DOHH2 (cell line): ENCODE data around the gene FOXP3.

ENCODE experiments used
- EZH2phosphoT487 ChIP-seq: fragments of 200-600 bp; sonication (generic); IDR thresholded peaks from 2 replicates; pipeline ENCODE4 v1.6.1; 2017; ENCODE audit warnings: borderline replicate concordance, mild to moderate bottlenecking, antibody characterized with exemption, low read length, moderate library complexity, mixed read lengths
- TF ChIP-seq, protein P1 (sequence below): fragments of 200-600 bp; sonication (generic); IDR thresholded peaks from one replicate; pipeline ENCODE4 v1.5.1; 2014; ENCODE audit warnings: antibody characterized with exemption, mild to moderate bottlenecking, low read depth, low read length; ENCODE audit not compliant: poor library complexity, severe bottlenecking

DNA sequence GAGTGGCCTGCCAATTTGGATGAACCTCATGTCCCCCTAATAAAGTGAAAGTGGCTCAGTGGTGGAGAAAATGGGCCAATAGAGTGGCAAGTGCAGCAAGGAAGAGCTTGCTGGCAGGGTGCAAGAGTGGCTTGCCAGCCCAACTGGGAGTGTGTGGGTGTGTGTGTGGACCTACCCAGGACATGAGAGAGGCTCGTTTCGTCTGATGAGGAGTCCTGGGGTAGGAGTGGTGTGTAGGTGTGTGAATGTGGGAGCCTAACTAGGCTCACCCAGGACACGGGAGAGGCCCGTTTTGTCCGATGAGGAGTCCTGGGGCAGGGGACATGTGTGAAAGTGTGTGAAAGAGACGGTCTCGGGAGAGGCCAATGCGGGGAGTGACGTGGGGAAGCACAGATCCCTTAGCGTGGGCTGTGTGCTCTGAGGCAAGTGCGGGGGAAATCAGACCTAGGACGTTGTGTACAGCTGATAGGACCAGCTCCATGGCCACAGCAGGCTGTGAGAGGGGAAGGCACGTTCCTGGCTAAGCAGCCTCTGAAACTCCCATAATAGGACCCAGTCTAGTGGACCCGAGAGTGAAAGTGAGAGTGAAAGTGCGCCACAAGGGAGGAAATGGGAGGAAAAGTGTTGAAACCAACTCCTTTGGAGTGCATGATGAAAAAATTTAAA lies 44.2 kb upstream of the FOXP3 start:
- TF ChIP-seq, protein P1, sequence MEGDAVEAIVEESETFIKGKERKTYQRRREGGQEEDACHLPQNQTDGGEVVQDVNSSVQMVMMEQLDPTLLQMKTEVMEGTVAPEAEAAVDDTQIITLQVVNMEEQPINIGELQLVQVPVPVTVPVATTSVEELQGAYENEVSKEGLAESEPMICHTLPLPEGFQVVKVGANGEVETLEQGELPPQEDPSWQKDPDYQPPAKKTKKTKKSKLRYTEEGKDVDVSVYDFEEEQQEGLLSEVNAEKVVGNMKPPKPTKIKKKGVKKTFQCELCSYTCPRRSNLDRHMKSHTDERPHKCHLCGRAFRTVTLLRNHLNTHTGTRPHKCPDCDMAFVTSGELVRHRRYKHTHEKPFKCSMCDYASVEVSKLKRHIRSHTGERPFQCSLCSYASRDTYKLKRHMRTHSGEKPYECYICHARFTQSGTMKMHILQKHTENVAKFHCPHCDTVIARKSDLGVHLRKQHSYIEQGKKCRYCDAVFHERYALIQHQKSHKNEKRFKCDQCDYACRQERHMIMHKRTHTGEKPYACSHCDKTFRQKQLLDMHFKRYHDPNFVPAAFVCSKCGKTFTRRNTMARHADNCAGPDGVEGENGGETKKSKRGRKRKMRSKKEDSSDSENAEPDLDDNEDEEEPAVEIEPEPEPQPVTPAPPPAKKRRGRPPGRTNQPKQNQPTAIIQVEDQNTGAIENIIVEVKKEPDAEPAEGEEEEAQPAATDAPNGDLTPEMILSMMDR: no peak
- TF ChIP-seq EZH2phosphoT487: no peak
